Astrocyte of the spinal cord (primary cell): ENCODE measurements around the gene RAMP3.

Experiments
- DNase-seq: peaks from one replicate; pipeline ENCODE4 v3.0.0; 2011; ENCODE audit warnings: low read depth, low spot score
- H3K4me3 ChIP-seq: 2 replicates; pipeline ENCODE4 v1.5.1; 2011; ENCODE audit warnings: low read depth, mild to moderate bottlenecking, low read length, moderate library complexity
- in situ Hi-C: cut with HindIII; loops from 2 replicates; pipeline ENCODE4 v1.10.0; 2017; ENCODE audit warnings: low sequenced_read_pairs
- TF ChIP-seq, protein P1 (sequence below): IDR thresholded peaks from 2 replicates; pipeline ENCODE4 v1.5.1; 2012; ENCODE audit warnings: low read depth, mild to moderate bottlenecking, low read length, inconsistent platforms

RAMP3 gene

GRCh38 chr7:45125193-45125904 lies 32.2 kb upstream of the RAMP3 start:
- TF ChIP-seq, protein P1, sequence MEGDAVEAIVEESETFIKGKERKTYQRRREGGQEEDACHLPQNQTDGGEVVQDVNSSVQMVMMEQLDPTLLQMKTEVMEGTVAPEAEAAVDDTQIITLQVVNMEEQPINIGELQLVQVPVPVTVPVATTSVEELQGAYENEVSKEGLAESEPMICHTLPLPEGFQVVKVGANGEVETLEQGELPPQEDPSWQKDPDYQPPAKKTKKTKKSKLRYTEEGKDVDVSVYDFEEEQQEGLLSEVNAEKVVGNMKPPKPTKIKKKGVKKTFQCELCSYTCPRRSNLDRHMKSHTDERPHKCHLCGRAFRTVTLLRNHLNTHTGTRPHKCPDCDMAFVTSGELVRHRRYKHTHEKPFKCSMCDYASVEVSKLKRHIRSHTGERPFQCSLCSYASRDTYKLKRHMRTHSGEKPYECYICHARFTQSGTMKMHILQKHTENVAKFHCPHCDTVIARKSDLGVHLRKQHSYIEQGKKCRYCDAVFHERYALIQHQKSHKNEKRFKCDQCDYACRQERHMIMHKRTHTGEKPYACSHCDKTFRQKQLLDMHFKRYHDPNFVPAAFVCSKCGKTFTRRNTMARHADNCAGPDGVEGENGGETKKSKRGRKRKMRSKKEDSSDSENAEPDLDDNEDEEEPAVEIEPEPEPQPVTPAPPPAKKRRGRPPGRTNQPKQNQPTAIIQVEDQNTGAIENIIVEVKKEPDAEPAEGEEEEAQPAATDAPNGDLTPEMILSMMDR: no peak
- no peak overlapping the region for H3K4me3 ChIP-seq
- in situ Hi-C loops: no loop called here
- DNase-seq: no peak

DNA sequence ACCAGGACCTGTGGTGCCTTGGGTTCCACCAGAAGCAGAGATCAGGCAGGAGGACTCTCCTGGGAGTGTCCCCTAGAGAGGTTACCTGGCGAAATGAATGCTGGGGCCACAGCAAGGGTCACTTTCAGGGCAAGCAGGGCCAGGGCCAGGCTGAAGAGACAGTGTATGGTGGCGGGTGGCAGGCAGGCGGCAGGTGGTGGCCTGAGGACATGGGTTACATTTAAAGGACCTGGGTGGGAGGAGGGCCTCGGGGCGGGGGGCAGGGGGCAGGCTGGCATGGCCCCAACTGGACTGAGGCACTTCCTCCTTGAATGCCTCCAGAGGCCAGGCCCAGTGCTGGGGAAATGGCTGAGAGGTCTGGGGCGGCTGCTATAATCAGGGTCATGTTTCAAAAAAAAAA lies 31.4 kb upstream of the RAMP3 start:
- TF ChIP-seq, protein P1: no peak
- no peak overlapping the region for H3K4me3 ChIP-seq
- DNase-seq: no peak
- in situ Hi-C loops: no loop called here

GRCh38 chr7:45126920-45127319 lies 30.7 kb upstream of the RAMP3 start:
- TF ChIP-seq, protein P1: no peak
- DNase-seq: no peak
- no peak overlapping the region for H3K4me3 ChIP-seq
- in situ Hi-C loops: no loop called here

DNA sequence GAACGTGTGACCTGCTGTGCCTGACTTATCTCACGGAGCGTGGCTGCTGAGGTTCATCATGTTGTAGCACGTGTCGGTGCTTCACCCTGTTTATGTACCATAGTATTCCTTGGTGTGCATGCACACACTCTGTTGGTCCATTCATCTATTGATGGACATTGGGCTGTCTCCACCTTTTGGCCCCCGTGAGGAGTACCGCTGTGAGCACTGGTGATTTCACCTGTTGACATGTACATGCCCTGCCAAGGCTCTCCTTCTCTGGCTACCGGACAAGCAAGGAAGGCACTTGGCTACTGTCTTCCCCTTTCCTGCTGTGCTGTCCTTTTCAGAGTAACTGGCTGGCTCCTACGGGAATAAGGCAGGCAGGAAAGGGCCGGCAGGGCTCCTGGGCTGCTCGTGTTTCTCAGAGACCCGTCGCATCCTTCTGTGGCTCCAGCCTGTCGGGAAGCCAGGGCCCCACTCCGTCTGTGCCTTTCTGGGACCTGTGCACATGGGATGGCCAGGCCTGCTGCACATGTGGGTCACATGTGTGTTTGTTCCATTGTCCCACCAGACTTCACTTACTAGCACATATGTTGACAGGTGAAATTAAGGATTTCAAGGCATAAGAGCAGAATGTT lies 28.3 kb upstream of the RAMP3 start:
- in situ Hi-C loops: no loop called here
- TF ChIP-seq, protein P1: no peak
- H3K4me3 ChIP-seq: no peak overlapping the region
- DNase-seq: no peak

DNA sequence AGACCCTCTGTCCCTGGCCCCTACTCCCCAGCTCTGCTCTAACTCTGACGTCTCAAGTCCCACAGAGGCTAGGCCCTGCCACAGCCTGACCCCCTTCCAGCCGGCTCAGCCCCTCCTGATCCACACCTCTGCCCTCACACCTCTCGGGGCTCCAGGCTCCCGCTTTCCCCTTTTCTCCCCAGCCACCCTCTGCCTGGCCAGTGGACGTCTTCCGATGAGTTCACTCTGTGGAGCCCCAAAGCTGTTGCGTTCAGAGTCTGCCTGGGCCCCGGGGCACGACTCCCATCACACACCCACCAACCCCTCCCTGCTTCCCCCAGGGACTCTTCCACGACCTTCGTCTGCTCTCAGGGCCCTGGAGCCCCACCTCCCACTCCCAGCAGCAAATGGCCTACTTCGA lies 27.7 kb upstream of the RAMP3 start:
- TF ChIP-seq, protein P1: no peak
- in situ Hi-C loops: no loop called here
- H3K4me3 ChIP-seq: no peak overlapping the region
- DNase-seq: no peak

DNA sequence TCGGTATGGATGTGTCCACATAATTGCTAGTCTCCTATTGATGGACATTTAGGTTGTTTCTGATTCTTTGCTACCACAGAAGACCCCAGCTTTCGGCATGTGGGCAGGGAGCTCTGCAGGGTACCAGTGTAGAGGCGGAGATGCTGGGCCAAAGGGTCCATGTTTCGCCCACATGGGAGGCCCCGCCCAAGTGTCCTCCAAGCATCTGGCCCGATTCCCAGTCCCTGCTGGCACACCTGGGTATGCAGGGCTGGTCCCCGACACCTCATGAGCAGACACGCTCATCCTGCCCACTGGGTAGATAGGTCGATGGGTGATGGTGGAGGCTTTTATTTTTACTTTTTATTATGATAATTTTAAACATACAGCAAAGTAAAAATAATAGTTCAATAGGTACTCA lies 26.7 kb upstream of the RAMP3 start:
- TF ChIP-seq, protein P1: no peak
- no peak for DNase-seq
- H3K4me3 ChIP-seq: no peak overlapping the region
- in situ Hi-C loops: no loop called here
